C4-2B (cell line): ENCODE results near the gene SLC1A7.

Source experiments
- H3K27ac ChIP-seq: fragments of 450-650 bp; 2 replicates; pipeline ENCODE4 v1.5.1; 2017
- CTCF ChIP-seq: fragments of 450-650 bp; conservative IDR thresholded peaks from 2 replicates; pipeline ENCODE4 v1.5.1; 2017; ENCODE audit warnings: mild to moderate bottlenecking
- ZFX ChIP-seq: fragments of 450-650 bp; IDR thresholded peaks from 2 replicates; pipeline ENCODE4 v1.6.1; 2017

The SLC1A7 gene

GRCh38 chr1:53076165-53076564 is 66.3 kb downstream of the SLC1A7 start:
- TF ChIP-seq CTCF (no peak), ZFX (no peak)
- no peak overlapping the region for H3K27ac ChIP-seq

- H3K27ac ChIP-seq: no peak overlapping the region
- TF ChIP-seq CTCF (no peak), ZFX (no peak)
Observed at GRCh38 chr1:53075761-53076163, 66.7 kb downstream of the SLC1A7 start.

- TF ChIP-seq CTCF (no peak), ZFX (no peak)
- no peak overlapping the region for H3K27ac ChIP-seq
Observed at GRCh38 chr1:53075206-53075605, 67.2 kb downstream of the SLC1A7 start.

- H3K27ac ChIP-seq: no peak overlapping the region
- TF ChIP-seq CTCF: no peak
- TF ChIP-seq ZFX: no peak
Observed at GRCh38 chr1:53074313-53075154, 67.9 kb downstream of the SLC1A7 start.

- TF ChIP-seq ZFX (no peak), CTCF (no peak)
- no peak overlapping the region for H3K27ac ChIP-seq
Observed at GRCh38 chr1:53073868-53074311, 68.5 kb downstream of the SLC1A7 start.

GRCh38 chr1:53073287-53073686 is 69.2 kb downstream of the SLC1A7 start:
- TF ChIP-seq CTCF: no peak
- TF ChIP-seq ZFX: no peak
- H3K27ac ChIP-seq: no peak overlapping the region

- no peak overlapping the region for H3K27ac ChIP-seq
- TF ChIP-seq CTCF (no peak), ZFX (no peak)
Observed at GRCh38 chr1:53071915-53072314, 70.5 kb downstream of the SLC1A7 start.
